Mesenchymal stem cell (in vitro differentiated cells and primary cell): ENCODE data around the gene SEH1L.

Experiments used
- DNase-seq: peaks from one replicate; pipeline ENCODE4 v3.0.0-alpha.2; 2013
- H2AFZ ChIP-seq: one replicate; pipeline ENCODE4 v1.6.1; 2013; ENCODE audit warnings: low read depth, mild to moderate bottlenecking, control low read depth, inconsistent platforms, low read length, moderate library complexity
- H2AK5ac ChIP-seq: 2 replicates; pipeline ENCODE4 v1.6.1; 2013; ENCODE audit warnings: low read length, moderate library complexity, mild to moderate bottlenecking, inconsistent platforms; ENCODE audit not compliant: severe bottlenecking
- H2BK120ac ChIP-seq: one replicate; pipeline ENCODE4 v1.6.1; 2013; ENCODE audit warnings: low read depth, mild to moderate bottlenecking, inconsistent platforms, low read length, moderate library complexity
- H2BK12ac ChIP-seq, 2 experiments: one replicate each; pipeline ENCODE4 v1.6.1; 2013; ENCODE audit warnings: inconsistent platforms in 2 of 2, low read length in 2 of 2, mild to moderate bottlenecking in 2 of 2, moderate library complexity in 2 of 2, control low read depth in 1 of 2
- H2BK15ac ChIP-seq: one replicate; pipeline ENCODE4 v1.6.1; 2013; ENCODE audit warnings: mild to moderate bottlenecking, low read depth, inconsistent platforms; ENCODE audit not compliant: poor library complexity, severe bottlenecking
- H2BK5ac ChIP-seq: 2 replicates; pipeline ENCODE4 v1.6.1; 2013; ENCODE audit warnings: low read depth, mild to moderate bottlenecking, low read length, control low read depth, inconsistent platforms; ENCODE audit not compliant: poor library complexity, severe bottlenecking
- H3K14ac ChIP-seq, 2 experiments: one replicate each; pipeline ENCODE4 v1.6.1; 2013; ENCODE audit warnings: inconsistent platforms in 2 of 2, low read length in 2 of 2, control low read depth in 1 of 2, mild to moderate bottlenecking in 1 of 2, moderate library complexity in 1 of 2
- H3K18ac ChIP-seq, 2 experiments: one replicate each; pipeline ENCODE4 v1.6.1; 2013; ENCODE audit warnings: inconsistent platforms in 2 of 2, low read length in 2 of 2, control low read depth in 1 of 2, low read depth in 1 of 2, mild to moderate bottlenecking in 1 of 2
- H3K23ac ChIP-seq, 2 experiments: one replicate each; pipeline ENCODE4 v1.6.1; 2013; ENCODE audit warnings: inconsistent platforms in 2 of 2, low read length in 2 of 2, mild to moderate bottlenecking in 2 of 2, moderate library complexity in 2 of 2, control low read depth in 1 of 2
- H3K27ac ChIP-seq: 2 replicates; pipeline ENCODE4 v1.5.1; 2013; ENCODE audit warnings: mild to moderate bottlenecking, moderate library complexity, low read length, control low read depth, inconsistent platforms; ENCODE audit not compliant: poor library complexity, severe bottlenecking
- H3K27me3 ChIP-seq, 2 experiments: 2 replicates each; pipeline versions ENCODE4 v1.6.1 to v1.7.0; 2013; ENCODE audit warnings: low read length in 2 of 2, mild to moderate bottlenecking in 2 of 2, moderate library complexity in 2 of 2, control low read depth in 1 of 2, inconsistent platforms in 1 of 2; ENCODE audit not compliant: control insufficient read depth in 1 of 2, insufficient read depth in 1 of 2
- H3K36me3 ChIP-seq, 2 experiments: 2 replicates each; pipeline versions ENCODE4 v1.6.1 to v1.7.0; 2013; ENCODE audit warnings: low read length in 2 of 2, control low read depth in 1 of 2, inconsistent platforms in 1 of 2, low read depth in 1 of 2, mild to moderate bottlenecking in 1 of 2; ENCODE audit not compliant: insufficient read depth in 2 of 2, control insufficient read depth in 1 of 2
- H3K4ac ChIP-seq, 2 experiments: one replicate each; pipeline ENCODE4 v1.6.1; 2013; ENCODE audit warnings: inconsistent platforms in 2 of 2, low read length in 2 of 2, mild to moderate bottlenecking in 2 of 2, moderate library complexity in 2 of 2, control low read depth in 1 of 2, low read depth in 1 of 2
- H3K4me1 ChIP-seq: 2 replicates; pipeline ENCODE4 v1.6.1; 2013; ENCODE audit warnings: low read depth, low read length, control low read depth; ENCODE audit not compliant: control insufficient read depth, insufficient read depth
- H3K4me2 ChIP-seq: 2 replicates; pipeline ENCODE4 v1.6.1; 2013; ENCODE audit warnings: low read length, mild to moderate bottlenecking, inconsistent platforms; ENCODE audit not compliant: poor library complexity, severe bottlenecking
- H3K4me3 ChIP-seq, 2 experiments: 2 replicates each; pipeline versions ENCODE4 v1.5.1 to v1.7.0; 2013; ENCODE audit warnings: low read length in 2 of 2, mild to moderate bottlenecking in 2 of 2, control low read depth in 1 of 2, low read depth in 1 of 2; ENCODE audit not compliant: insufficient read depth in 1 of 2
- H3K79me1 ChIP-seq: replicated peaks from 2 replicates; pipeline ENCODE4 v1.6.1; 2013; ENCODE audit warnings: mild to moderate bottlenecking, control low read depth, low read length, inconsistent platforms; ENCODE audit not compliant: poor library complexity, severe bottlenecking
- H3K9ac ChIP-seq: 2 replicates; pipeline ENCODE4 v1.7.0; 2013; ENCODE audit warnings: mild to moderate bottlenecking, low read length, moderate library complexity
- H3K9me3 ChIP-seq: 2 replicates; pipeline ENCODE4 v1.7.0; 2013; ENCODE audit warnings: mild to moderate bottlenecking, low read length; ENCODE audit not compliant: control insufficient read depth
- H4K8ac ChIP-seq: one replicate; pipeline ENCODE4 v1.6.1; 2013; ENCODE audit warnings: inconsistent platforms, mild to moderate bottlenecking, low read length, moderate library complexity
- H4K91ac ChIP-seq: one replicate; pipeline ENCODE4 v1.6.1; 2013; ENCODE audit warnings: mild to moderate bottlenecking, low read length, inconsistent platforms
- WGBS: methylation state at CpG from one replicate; pipeline ENCODE4 v1.1.7; 2013; ENCODE audit warnings: mixed read lengths; 5-methylcytosine and 5-hydroxymethylcytosine counted together

Gene SEH1L

DNA sequence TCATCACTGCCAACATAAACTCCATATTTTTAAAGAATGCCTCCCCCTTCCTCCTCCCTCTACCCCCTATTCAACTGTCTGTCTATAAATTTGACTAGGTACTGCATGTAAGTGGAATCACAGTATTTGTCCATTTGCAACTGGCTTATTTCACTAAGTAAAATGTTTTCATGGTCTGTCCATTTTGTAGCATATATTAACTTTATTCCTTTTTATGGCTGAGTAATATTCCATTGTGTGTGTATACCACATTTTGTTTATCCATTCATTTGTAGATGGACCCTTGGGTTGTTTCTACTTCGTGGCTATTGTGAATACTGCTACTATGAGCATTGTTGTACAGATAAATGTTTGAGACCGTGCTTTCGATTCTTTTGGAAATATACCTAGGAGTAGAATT lies 10.7 kb downstream of the SEH1L start:
- Histone ChIP-seq H3K4me1 (peaks cover 2% of the 10 kb centered on the region), H3K4me2 (no peak overlapping the region), H3K23ac (no peak overlapping the region), H4K8ac (no peak overlapping the region), H4K91ac (no peak overlapping the region), H2AFZ (no peak overlapping the region), H2BK12ac (no peak overlapping the region), H3K4ac (no peak overlapping the region), H3K27ac (no peak overlapping the region), H2BK120ac (no peak overlapping the region), H3K9me3 (no peaks in the 10 kb centered on the region), H2AK5ac (no peak overlapping the region), H3K36me3 (peaks cover 6 to 50% of the 10 kb centered on the region in 2 experiments), H2BK15ac (no peak overlapping the region), H2BK5ac (no peak overlapping the region), H3K9ac (no peak overlapping the region), H3K18ac (no peak overlapping the region), H3K27me3 (no peaks in the 10 kb centered on the region), H3K4me3 (no peak overlapping the region), H3K79me1 (peaks cover 26% of the 10 kb centered on the region), H3K14ac (no peak overlapping the region)
- 82% methylated on average over 1 of the region's 3 CpGs for WGBS
- DNase-seq, result no peak

GRCh38 chr18:12960395-12960794 lies 12.6 kb downstream of the SEH1L start:
- Histone ChIP-seq H3K4me1 (peaks cover 2% of the 10 kb centered on the region), H3K27me3 (no peaks in the 10 kb centered on the region), H4K8ac (no peak overlapping the region), H3K23ac (no peak overlapping the region), H3K79me1 (peaks cover 24% of the 10 kb centered on the region), H2AFZ (no peak overlapping the region), H2BK5ac (no peak overlapping the region), H2BK15ac (no peak overlapping the region), H3K36me3 (peaks cover 13 to 51% of the 10 kb centered on the region in 2 experiments), H3K4me3 (no peak overlapping the region), H3K9me3 (no peaks in the 10 kb centered on the region), H2AK5ac (no peak overlapping the region), H2BK12ac (no peak overlapping the region), H4K91ac (no peak overlapping the region), H3K4ac (no peak overlapping the region), H3K14ac (no peak overlapping the region), H3K9ac (no peak overlapping the region), H2BK120ac (no peak overlapping the region), H3K4me2 (no peak overlapping the region), H3K18ac (no peak overlapping the region), H3K27ac (no peak overlapping the region)
- no peak for DNase-seq
- WGBS, result 90% methylated on average over 2 of the region's 2 CpGs

DNA sequence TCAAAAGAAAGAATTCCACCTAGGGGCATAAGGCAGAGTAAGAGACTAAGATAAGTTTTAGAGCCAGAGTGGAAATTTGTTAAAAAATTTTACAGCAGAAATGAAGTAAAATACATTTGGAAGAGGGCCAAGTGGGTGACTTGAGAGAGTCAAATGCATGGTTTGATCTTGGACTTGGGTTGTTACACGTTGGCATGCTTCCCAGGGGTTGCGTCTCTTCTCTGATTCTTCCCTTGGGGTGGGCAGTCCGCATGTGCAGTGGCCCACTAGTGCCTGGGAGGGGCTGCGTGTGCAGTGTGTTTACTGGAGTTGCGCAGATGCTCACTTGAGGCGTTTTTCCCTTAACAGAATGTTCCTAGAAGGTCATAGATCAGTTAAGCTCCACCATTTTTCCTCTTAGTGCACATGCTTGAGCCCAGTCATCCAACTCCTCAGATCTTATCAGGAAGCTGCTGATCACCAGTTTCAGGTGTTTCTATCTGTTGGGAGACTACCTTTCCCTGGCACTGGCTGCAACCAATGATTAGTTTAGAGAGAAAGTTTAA lies 13.1 kb downstream of the SEH1L start:
- no peak overlapping the region for H2BK120ac ChIP-seq
- no peak overlapping the region for H2BK15ac ChIP-seq
- H3K27me3 ChIP-seq, result no peaks in the 10 kb centered on the region
- no peaks in the 10 kb centered on the region for H3K9me3 ChIP-seq
- H3K36me3 ChIP-seq, result peaks cover 13 to 52% of the 10 kb centered on the region in 2 experiments
- no peak for DNase-seq
- no peak overlapping the region for H3K4me3 ChIP-seq
- H3K27ac ChIP-seq, result no peak overlapping the region
- no peak overlapping the region for H3K4me2 ChIP-seq
- no peak overlapping the region for H3K14ac ChIP-seq
- no peak overlapping the region for H4K91ac ChIP-seq
- WGBS, result 95% methylated on average over 6 of the region's 6 CpGs
- no peak overlapping the region for H3K18ac ChIP-seq
- peaks cover 25% of the 10 kb centered on the region for H3K79me1 ChIP-seq
- peaks cover 2% of the 10 kb centered on the region for H3K4me1 ChIP-seq
- no peak overlapping the region for H2AFZ ChIP-seq
- no peak overlapping the region for H3K4ac ChIP-seq
- H3K9ac ChIP-seq, result no peak overlapping the region
- no peak overlapping the region for H2AK5ac ChIP-seq
- no peak overlapping the region for H2BK5ac ChIP-seq
- no peak overlapping the region for H2BK12ac ChIP-seq
- H4K8ac ChIP-seq, result no peak overlapping the region
- no peak overlapping the region for H3K23ac ChIP-seq

GRCh38 chr18:12963069-12963468 lies 15.3 kb downstream of the SEH1L start:
- Histone ChIP-seq H2AFZ (no peak overlapping the region), H3K4me1 (peaks cover 2% of the 10 kb centered on the region), H3K36me3 (peaks cover 12 to 60% of the 10 kb centered on the region in 2 experiments), H3K4me2 (no peak overlapping the region), H2BK15ac (no peak overlapping the region), H4K91ac (no peak overlapping the region), H3K9me3 (no peaks in the 10 kb centered on the region), H2BK12ac (no peak overlapping the region), H4K8ac (no peak overlapping the region), H3K9ac (no peak overlapping the region), H3K14ac (no peak overlapping the region), H3K27ac (no peak overlapping the region), H3K79me1 (peaks cover 27% of the 10 kb centered on the region), H2BK5ac (no peak overlapping the region), H3K4me3 (no peak overlapping the region), H2BK120ac (no peak overlapping the region), H3K27me3 (no peaks in the 10 kb centered on the region), H3K4ac (no peak overlapping the region), H2AK5ac (no peak overlapping the region), H3K23ac (no peak overlapping the region), H3K18ac (no peak overlapping the region)
- no peak for DNase-seq
- 100% methylated on average over 1 of the region's 1 CpG for WGBS
